Pancreas (tissue), 10 donors: Measurements from ENCODE around the gene TXNDC12. TPM values are rescaled to one million over a fixed set of nuclear protein-coding genes. Genes with fewer than 3 reads are reported as not detected.
"Not testable (repeated sequence)": the region's sequence is repeated elsewhere in the genome, so short reads cannot be mapped to it uniquely, and the experiment has no call there.

Experiments
- ATAC-seq, 4 donors: fragments of 200-7000 bp; cut with Tn5 transposase; one replicate each; pipeline versions ENCODE4 v1.8.0 to v1.9.1; 2020; ENCODE audit warnings: mild to moderate bottlenecking in 4 of 4, moderate library complexity in 4 of 4
- DNase-seq, 6 donors: peaks; one replicate each; pipeline ENCODE4 v3.0.0-alpha.2; 2020
- FAIRE-seq: peaks from 2 replicates; lab custom pipeline; 2012; peaks lifted over from hg19 to GRCh38; lab: Jason Lieb, UNC
- H3K27ac ChIP-seq, 4 donors: fragments of 200-600 bp; sonication (generic); 1 replicate in 3 of 4; 2 replicates in 1 of 4; pipeline versions ENCODE4 v1.5.0 to v1.8.0; 2020
- H3K27me3 ChIP-seq, 4 donors: fragments of 200-600 bp; one replicate each; pipeline ENCODE4 v1.8.0; 2021
- H3K36me3 ChIP-seq, 3 donors: fragments of 200-600 bp; sonication (generic) in 1 of 3; one replicate each; pipeline versions ENCODE4 v1.5.0 to v1.8.0; 2020 to 2021
- H3K4me1 ChIP-seq, 3 donors: fragments of 200-600 bp; one replicate each; pipeline ENCODE4 v1.8.0; 2021
- H3K4me3 ChIP-seq, 4 donors: fragments of 200-600 bp; sonication (generic) in 2 of 4; one replicate each; pipeline versions ENCODE4 v1.5.0 to v1.8.0; 2020 to 2021
- H3K9me3 ChIP-seq, 4 donors: fragments of 200-600 bp; one replicate each; pipeline ENCODE4 v1.8.0; 2021
- CTCF ChIP-seq, 4 donors: fragments of 200-600 bp; sonication (generic) in 3 of 4; IDR thresholded peaks; one replicate each; pipeline versions ENCODE4 v1.5.0 to v1.8.0; 2021; ENCODE audit warnings: antibody characterized with exemption in 4 of 4
- WGBS, 2 donors: extraction: QIAGEN DNeasy Blood & Tissue Kit; methylation state at CpG; one replicate each; pipeline ENCODE4 v1.1.7; 2013; 5-methylcytosine and 5-hydroxymethylcytosine counted together
- intact Hi-C, 3 donors: fragments of 100-400 bp; cut with DNase I; formaldehyde crosslinking; loops; one replicate each; pipeline versions ENCODE4 v1.11.1 to v1.14.2; 2022
- polyA plus RNA-seq, 2 donors: library from polyadenylated mRNA; stranded (reverse); fragments of 200-250 nt; gene quantifications; one replicate each; pipeline ENCODE4 v1.2.3, GENCODE V29; 2013
- total RNA-seq, 6 donors: library from RNA; stranded (reverse); fragmentation: NEBNext Ultra II Directional in 4 of 6; extraction: Animal tissue kit (Norgen Biotek cat#: 25700) in 4 of 6; gene quantifications; one replicate each; pipeline versions ENCODE4 v1.2.1 to v1.2.4, GENCODE V29; 2021 to 2023
- donor health status: healthy with polysubstance abuse.
- donor health status: DM: no; HTN: no; CAD: no; lungs with moderate emphysema.
- donor health status: DM: no; HTN: no; CAD: no.
- donor health status: control.
- donor health status: control.
- donor health status: Bipolar disorder and iron deficiency.
- donor health status: DM: yes; HTN: yes; CAD: no.
- donor health status: DM: no; HTN: no; CAD: no.
- donor health status: DM: no; HTN: no; CAD: no.
- donor health status: DM: yes; HTN: yes; CAD: no.

TXNDC12 gene
- total and polyA plus RNA-seq, 8 donors, result 9.9 to 39.4 (median 34.3) TPM

GRCh38 chr1:52032124-52032784 lies 22.7 kb downstream of the TXNDC12 start:
- TF ChIP-seq CTCF (IDR thresholded peaks at IDR 0.05), result no peak
- Histone ChIP-seq H3K27me3 (no peaks in the 10 kb centered on the region), H3K4me1 (peaks cover 28 to 44% (median 38%) of the 10 kb centered on the region in 3 donors), H3K4me3 (peak overlapping the region; percentile 52 to 85 (median 70)), H3K36me3 (no peaks in the 10 kb centered on the region), H3K9me3 (no peaks in the 10 kb centered on the region), H3K27ac (peak overlapping the region in 3 of 4 donors; percentile 78 to 84 (median 82))
- DNase-seq (no peak), ATAC-seq (peak in 1 of 4 donors; percentile 1), FAIRE-seq (no peak)
- WGBS, 2 donors, result 26 to 31% methylated on average over 5 of the region's 5 CpGs
- intact Hi-C loops, result no loop called here

- Histone ChIP-seq H3K36me3 (peaks cover 0 to 16% (median 0%) of the 10 kb centered on the region in 3 donors), H3K4me1 (peaks cover 28 to 45% (median 38%) of the 10 kb centered on the region in 3 donors), H3K27ac (peak overlapping the region in 2 of 4 donors; percentile 62 to 69)
- FAIRE-seq, H3K27me3 ChIP-seq, H3K4me3 ChIP-seq, DNase-seq, H3K9me3 ChIP-seq, intact Hi-C loops: not testable (repeated sequence)
- ATAC-seq, result peak in 2 of 4 donors; percentile 26 to 29
- 22 to 28% methylated on average over 5 of the region's 5 CpGs for WGBS, 2 donors
These were observed 26.2 kb downstream of the TXNDC12 start for GRCh38 chr1:52028839-52029238.

DNA sequence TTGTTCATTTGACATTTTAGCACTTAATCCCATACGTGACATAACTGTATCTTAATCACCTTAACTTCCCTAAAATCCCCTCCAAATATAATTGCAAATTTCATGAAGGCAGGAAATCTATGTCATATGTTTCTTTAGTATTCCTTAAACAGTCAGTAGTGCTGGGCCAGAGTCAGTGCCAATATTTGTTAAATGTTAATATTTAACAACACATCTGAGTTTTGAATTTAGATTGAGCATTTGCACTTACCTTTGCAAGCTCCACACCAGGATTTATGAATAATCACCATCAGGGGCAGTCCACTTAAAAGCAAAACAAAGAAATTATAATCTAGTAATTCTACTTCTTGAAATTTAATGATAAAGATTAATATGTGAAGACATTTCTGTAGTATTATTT lies 26.7 kb downstream of the TXNDC12 start:
- FAIRE-seq (no peak), DNase-seq (no peak), ATAC-seq (peak; percentile 56 to 78 (median 76))
- intact Hi-C loops, result no loop called here
- peaks cover 0 to 21% (median 0%) of the 10 kb centered on the region in 3 donors for H3K36me3 ChIP-seq
- H3K4me1 ChIP-seq, result peaks cover 28 to 45% (median 38%) of the 10 kb centered on the region in 3 donors
- no peak overlapping the region for H3K4me3 ChIP-seq
- peak overlapping the region in 2 of 4 donors; percentile 62 to 69 for H3K27ac ChIP-seq
- no peaks in the 10 kb centered on the region for H3K9me3 ChIP-seq
- no peaks in the 10 kb centered on the region for H3K27me3 ChIP-seq
- WGBS, 2 donors, result 8 to 11% methylated on average over 1 of the region's 1 CpG
- no peak for TF ChIP-seq CTCF (IDR thresholded peaks at IDR 0.05)

GRCh38 chr1:52026278-52026677 lies 28.7 kb downstream of the TXNDC12 start:
- Histone ChIP-seq H3K4me3 (no peak overlapping the region), H3K27me3 (no peaks in the 10 kb centered on the region), H3K36me3 (peaks cover 0 to 30% (median 0%) of the 10 kb centered on the region in 3 donors), H3K4me1 (peaks cover 18 to 35% (median 29%) of the 10 kb centered on the region in 3 donors), H3K27ac (no peak overlapping the region), H3K9me3 (no peaks in the 10 kb centered on the region)
- FAIRE-seq, result no peak
- TF ChIP-seq CTCF (IDR thresholded peaks at IDR 0.05), result no peak
- DNase-seq, result no peak
- intact Hi-C loops, result no loop called here
- WGBS, 2 donors, result 93 to 95% methylated on average over 2 of the region's 2 CpGs
- ATAC-seq, result no peak

GRCh38 chr1:52022133-52022532 lies 32.9 kb downstream of the TXNDC12 start:
- intact Hi-C loops, result no loop called here
- no peak overlapping the region for H3K4me3 ChIP-seq
- ATAC-seq (no peak), DNase-seq (no peak), FAIRE-seq (no peak)
- H3K27me3 ChIP-seq, result no peaks in the 10 kb centered on the region
- no peak overlapping the region for H3K27ac ChIP-seq
- H3K4me1 ChIP-seq, result peaks cover 0 to under 1% (median 0%) of the 10 kb centered on the region in 3 donors
- H3K36me3 ChIP-seq, result peaks cover 0 to 30% (median 0%) of the 10 kb centered on the region in 3 donors
- WGBS, 2 donors, result 80 to 87% methylated on average over 2 of the region's 2 CpGs
- no peak for TF ChIP-seq CTCF (IDR thresholded peaks at IDR 0.05)
- no peaks in the 10 kb centered on the region for H3K9me3 ChIP-seq
